ENCODE data around the gene CSGALNACT2.
"Not testable (repeated sequence)": the region's sequence is repeated elsewhere in the genome, so short reads cannot be mapped to it uniquely, and the experiment has no call there.

The CSGALNACT2 gene

GRCh38 chr10:43135064-43135463, 3.2 kb upstream of the CSGALNACT2 start:
- DNase-seq: no peak
- TF ChIP-seq POLR2A (IDR thresholded peaks at IDR 0.05; ENCODE audit: low read length) (no peak), GATA1 (IDR thresholded peaks at IDR 0.05; ENCODE audit: low read depth, low read length) (no peak)

DNA sequence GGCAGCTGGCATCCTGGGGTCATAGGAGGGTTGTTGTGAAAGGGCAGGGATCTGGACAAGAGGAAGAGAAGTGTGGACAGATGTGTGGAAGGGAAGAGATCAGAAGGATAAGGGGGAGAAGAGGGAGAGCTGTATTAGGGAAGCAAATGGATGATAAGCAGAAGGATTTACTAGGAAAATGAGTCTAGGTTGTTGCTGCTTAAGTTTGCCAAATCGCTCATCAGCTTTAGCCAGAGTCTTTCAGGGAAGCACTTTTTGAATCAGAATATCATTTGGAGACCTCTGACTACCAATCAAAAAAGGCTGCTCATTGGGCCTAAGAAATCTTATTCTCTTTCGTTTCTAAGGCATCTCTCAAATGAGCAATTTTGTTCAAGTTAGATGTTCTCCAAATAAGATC, 2.6 kb upstream of the CSGALNACT2 start:
- TF ChIP-seq GATA1 (IDR thresholded peaks at IDR 0.05; ENCODE audit: low read depth, low read length): no peak
- no peak for TF ChIP-seq POLR2A (IDR thresholded peaks at IDR 0.05; ENCODE audit: low read length)
- no peak for DNase-seq

DNA sequence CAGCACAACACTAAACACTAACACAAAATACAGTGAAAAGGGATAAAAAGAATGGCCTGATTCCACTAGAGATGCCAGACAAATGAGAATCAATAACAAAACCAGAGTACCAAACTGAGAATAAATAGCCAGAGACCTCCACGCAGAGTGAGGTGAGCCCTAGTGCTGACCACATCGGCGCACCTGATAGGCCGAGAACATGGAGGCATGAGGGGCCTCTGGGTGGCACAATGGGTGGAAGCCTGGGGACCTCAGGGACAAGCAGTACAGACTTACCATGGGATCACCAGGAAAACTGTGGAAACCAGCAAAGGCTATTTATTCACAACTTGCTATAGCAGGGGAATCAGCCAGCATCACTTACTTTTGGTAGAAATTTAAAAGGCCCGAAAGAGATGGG, 1.8 kb upstream of the CSGALNACT2 start:
- TF ChIP-seq GATA1 (IDR thresholded peaks at IDR 0.05; ENCODE audit: low read depth, low read length) (no peak), POLR2A (IDR thresholded peaks at IDR 0.05; ENCODE audit: low read length) (no peak)
- no peak for DNase-seq

DNA sequence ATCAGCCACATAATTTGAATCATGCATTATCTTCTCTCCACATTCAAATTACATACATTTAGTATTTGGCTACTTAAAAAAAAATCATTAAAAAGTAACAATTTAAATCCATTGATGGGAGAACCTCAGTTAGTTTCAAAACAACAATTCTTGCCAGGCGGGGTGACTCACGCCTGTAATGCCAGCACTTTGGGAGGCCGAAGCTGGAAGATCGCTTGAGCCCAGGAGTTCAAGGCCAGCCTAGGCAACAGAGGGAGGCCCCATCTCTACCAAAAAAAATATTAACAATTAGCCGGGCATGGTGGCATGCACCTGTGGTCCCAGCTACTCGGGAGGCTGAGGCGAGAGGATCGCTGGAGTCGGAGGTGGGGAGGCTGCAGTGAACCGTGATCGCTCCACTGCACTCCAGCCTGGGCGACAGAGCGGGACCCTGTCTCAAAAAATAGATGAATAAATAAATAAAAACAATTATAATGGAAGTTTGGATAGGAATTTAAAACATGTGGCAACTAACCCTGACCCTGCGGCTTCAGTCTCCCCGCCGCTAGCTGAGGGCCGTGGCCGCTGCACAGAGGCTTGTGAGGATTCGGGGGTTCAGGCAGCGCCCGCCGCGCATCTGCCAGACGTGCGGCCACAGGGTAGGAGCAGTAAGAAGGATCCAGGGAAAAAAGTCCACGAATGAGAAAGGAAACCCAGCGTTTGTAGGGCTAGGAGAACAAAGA, 1.1 kb upstream of the CSGALNACT2 start:
- no peak for DNase-seq
- TF ChIP-seq POLR2A (IDR thresholded peaks at IDR 0.05; ENCODE audit: low read length) (no peak), GATA1 (IDR thresholded peaks at IDR 0.05; ENCODE audit: low read depth, low read length) (no peak)

GRCh38 chr10:43137717-43138020, 576 bp upstream of the CSGALNACT2 start:
- peak; percentile 37 to 56 for DNase-seq
- TF ChIP-seq POLR2A (IDR thresholded peaks at IDR 0.05; ENCODE audit: low read length): no peak
- no peak for TF ChIP-seq GATA1 (IDR thresholded peaks at IDR 0.05; ENCODE audit: low read depth, low read length)

GRCh38 chr10:43138757-43139241, 554 bp downstream of the CSGALNACT2 start:
- DNase-seq: peak; percentile 83 to 85

GRCh38 chr10:43141421-43141820, 3.2 kb downstream of the CSGALNACT2 start:
- TF ChIP-seq GATA1 (IDR thresholded peaks at IDR 0.05; ENCODE audit: low read depth, low read length) (no peak), POLR2A (IDR thresholded peaks at IDR 0.05; ENCODE audit: low read length) (no peak)

More at GRCh38 chr10:43138757-43139241, 554 bp downstream of the CSGALNACT2 start:
- TF ChIP-seq POLR2A (IDR thresholded peaks at IDR 0.05; ENCODE audit: low read length) (no peak), GATA1 (IDR thresholded peaks at IDR 0.05; ENCODE audit: low read depth, low read length) (no peak)

DNA sequence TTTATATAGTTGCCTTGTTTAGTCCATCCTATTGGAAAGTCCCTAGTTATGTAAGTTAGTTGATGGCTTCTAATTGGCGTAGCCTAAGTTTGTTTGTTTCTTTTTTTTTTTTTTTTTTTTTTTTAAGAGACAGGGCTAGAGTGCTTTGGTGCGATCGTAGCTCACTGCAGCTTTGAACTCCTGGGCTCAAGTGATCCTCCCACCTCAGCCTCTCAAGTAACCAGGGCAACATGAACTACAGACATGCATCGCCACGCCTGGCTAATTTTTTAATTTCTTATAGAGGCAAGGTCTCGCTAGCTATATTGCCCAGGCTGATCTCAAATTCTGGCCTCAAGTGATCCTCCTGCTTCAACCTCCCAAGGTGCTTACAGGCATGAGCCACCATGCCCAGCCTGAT, 7.1 kb downstream of the CSGALNACT2 start:
- no peak for DNase-seq
- TF ChIP-seq POLR2A (IDR thresholded peaks at IDR 0.05; ENCODE audit: low read length) (no peak), GATA1 (IDR thresholded peaks at IDR 0.05; ENCODE audit: low read depth, low read length) (no peak)

More at GRCh38 chr10:43141421-43141820, 3.2 kb downstream of the CSGALNACT2 start:
- DNase-seq: no peak

DNA sequence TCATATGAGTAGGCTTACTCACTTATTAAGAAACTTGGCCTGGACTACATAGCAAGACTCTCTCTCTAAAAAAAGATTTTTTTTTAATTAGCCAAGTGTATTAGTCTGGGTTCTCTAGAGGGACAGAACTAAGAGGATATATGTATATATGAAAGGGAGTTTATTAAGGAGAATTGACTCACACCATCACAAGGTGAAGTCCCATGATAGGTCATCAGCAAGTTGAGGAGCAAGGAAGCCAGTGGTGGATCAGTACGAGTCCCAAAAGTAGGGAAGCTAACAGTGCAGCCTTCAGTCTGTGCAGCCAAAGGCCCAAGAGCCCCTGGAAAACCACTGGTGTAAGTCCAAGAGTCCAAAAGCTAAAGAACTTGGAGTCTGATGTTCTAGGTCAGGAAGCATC, 7.7 kb downstream of the CSGALNACT2 start:
- not testable (repeated sequence) for DNase-seq

DNA sequence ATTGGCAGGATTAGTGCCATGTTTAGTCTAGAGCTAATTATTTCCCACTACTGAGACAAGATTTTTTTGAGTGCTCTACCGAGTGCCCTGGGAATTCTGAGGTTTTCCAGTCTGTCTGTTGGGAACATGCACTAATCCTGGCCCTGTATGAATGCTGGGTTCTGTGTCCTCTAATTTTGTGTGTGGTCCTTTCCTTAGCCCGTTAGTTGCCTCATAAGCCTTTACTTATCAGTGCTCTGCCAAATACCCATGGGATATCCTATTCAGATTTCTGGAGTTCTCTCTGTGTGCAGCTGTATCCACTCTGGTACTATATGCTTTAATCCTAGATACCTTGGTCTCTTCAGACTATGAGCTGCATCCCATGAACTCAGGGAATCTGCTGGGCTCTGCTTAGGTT, 13.1 kb downstream of the CSGALNACT2 start:
- no peak for DNase-seq

DNA sequence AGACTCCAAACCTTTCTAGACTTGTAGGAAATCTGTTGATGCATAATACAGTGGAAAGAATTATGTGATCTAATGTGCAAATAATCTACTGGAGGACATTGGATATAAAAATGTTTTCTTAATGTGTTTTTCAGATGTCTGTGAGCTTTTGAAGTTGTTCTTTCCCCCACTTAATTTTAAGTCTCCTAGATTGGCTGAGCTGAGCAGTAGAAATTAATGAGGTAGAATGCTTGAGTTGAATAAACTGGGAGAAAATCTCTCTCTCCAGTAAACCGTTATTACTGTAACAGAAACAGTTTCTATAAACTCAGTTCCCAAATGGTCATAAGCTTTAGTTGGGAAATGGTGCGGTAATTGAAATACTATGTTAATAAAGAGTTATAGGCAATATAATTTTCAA, 15.7 kb downstream of the CSGALNACT2 start:
- DNase-seq: no peak
- TF ChIP-seq POLR2A (IDR thresholded peaks at IDR 0.05; ENCODE audit: low read length): no peak
- TF ChIP-seq GATA1 (IDR thresholded peaks at IDR 0.05; ENCODE audit: low read depth, low read length): no peak

More for the DNA sequence above, 13.1 kb downstream of the CSGALNACT2 start:
- no peak for TF ChIP-seq GATA1 (IDR thresholded peaks at IDR 0.05; ENCODE audit: low read depth, low read length)
- TF ChIP-seq POLR2A (IDR thresholded peaks at IDR 0.05; ENCODE audit: low read length): no peak

DNA sequence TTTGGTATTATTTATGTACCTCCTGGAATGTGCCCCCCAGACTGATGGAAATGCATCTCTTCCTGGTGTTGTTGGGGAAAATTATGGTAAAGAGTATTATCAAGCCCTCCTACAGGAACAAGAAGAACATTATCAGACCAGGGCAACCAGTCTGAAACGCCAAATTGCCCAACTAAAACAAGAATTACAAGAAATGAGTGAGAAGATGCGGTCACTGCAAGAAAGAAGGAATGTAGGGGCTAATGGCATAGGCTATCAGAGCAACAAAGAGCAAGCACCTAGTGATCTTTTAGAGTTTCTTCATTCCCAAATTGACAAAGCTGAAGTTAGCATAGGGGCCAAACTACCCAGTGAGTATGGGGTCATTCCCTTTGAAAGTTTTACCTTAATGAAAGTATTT, 17.0 kb downstream of the CSGALNACT2 start:
- DNase-seq: no peak
- TF ChIP-seq GATA1 (IDR thresholded peaks at IDR 0.05; ENCODE audit: low read depth, low read length): no peak
- no peak for TF ChIP-seq POLR2A (IDR thresholded peaks at IDR 0.05; ENCODE audit: low read length)

DNA sequence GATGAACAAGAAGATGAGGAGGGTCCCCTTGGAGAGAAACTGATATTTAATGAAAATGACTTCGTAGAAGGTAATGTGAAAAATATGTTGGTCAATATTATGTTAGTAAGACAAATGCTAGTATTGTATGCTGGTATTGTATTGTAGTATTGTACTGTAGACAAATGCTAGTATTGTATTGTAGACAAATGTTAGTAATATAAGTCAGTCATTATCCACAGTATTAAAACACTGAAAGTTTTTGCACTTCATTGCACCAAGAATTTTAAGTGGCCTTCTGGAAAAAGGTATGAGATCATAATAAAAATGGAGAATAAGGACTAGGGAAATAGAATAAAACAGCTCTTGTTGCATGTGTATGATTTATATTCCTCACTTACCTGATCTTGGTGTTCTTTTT, 17.5 kb downstream of the CSGALNACT2 start:
- TF ChIP-seq POLR2A (IDR thresholded peaks at IDR 0.05; ENCODE audit: low read length): no peak
- no peak for TF ChIP-seq GATA1 (IDR thresholded peaks at IDR 0.05; ENCODE audit: low read depth, low read length)
- DNase-seq: no peak

- TF ChIP-seq GATA1 (IDR thresholded peaks at IDR 0.05; ENCODE audit: low read depth, low read length): no peak
- TF ChIP-seq POLR2A (IDR thresholded peaks at IDR 0.05; ENCODE audit: low read length): no peak
- DNase-seq: no peak
Measured at GRCh38 chr10:43156590-43157341, 18.5 kb downstream of the CSGALNACT2 start.

DNA sequence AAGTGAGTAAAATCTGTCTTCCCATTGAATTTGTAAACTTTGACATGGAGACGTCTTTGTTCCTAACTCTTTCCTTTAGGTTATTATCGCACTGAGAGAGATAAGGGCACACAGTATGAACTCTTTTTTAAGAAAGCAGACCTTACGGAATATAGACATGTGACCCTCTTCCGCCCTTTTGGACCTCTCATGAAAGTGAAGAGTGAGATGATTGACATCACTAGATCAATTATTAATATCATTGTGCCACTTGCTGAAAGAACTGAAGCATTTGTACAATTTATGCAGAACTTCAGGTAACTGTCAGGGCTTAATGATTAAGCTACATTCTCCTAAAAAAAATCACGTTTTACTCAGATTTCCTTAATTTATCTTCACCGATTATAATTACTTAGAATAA, 20.4 kb downstream of the CSGALNACT2 start:
- TF ChIP-seq POLR2A (IDR thresholded peaks at IDR 0.05; ENCODE audit: low read length) (no peak), GATA1 (IDR thresholded peaks at IDR 0.05; ENCODE audit: low read depth, low read length) (no peak)
- no peak for DNase-seq

Measured in erythroblast (primary cell).